Measurements from ENCODE around the gene MAPK8IP3.

The MAPK8IP3 gene

GRCh38 chr16:1767116-1767994, 61.4 kb downstream of the MAPK8IP3 start:
- Histone ChIP-seq H4K20me1 (ENCODE audit: low read depth, low read length) (no peaks in the 10 kb centered on the region), H3K79me2 (ENCODE audit: insufficient read depth, low read length) (peaks cover 6% of the 10 kb centered on the region), H3K9me2 (replicated peaks; ENCODE audit: insufficient read depth, low read length) (no peaks in the 10 kb centered on the region), H3K4me2 (ENCODE audit: low read depth, low read length, poor library complexity, severe bottlenecking) (no peak overlapping the region), H3K4me3 (ENCODE audit: insufficient read depth, low read length, poor library complexity, severe bottlenecking) (no peak overlapping the region), H3F3A (ENCODE audit: insufficient read depth) (peaks cover 13% of the 10 kb centered on the region; the same call in 1 of the 2 replicates), H3K9ac (ENCODE audit: low read length) (no peak overlapping the region), H3K9me3 (ENCODE audit: insufficient read depth, low read length) (no peaks in the 10 kb centered on the region), H3K27me3 (ENCODE audit: low read length) (no peaks in the 10 kb centered on the region), H3K27ac (ENCODE audit: low read depth, low read length) (no peak overlapping the region), H3K36me3 (ENCODE audit: low read length) (no peaks in the 10 kb centered on the region), H2AFZ (ENCODE audit: low read depth, low read length, severe bottlenecking) (no peak overlapping the region)
- no peak for TF ChIP-seq EZH2phosphoT487 (conservative IDR thresholded peaks at IDR 0.05; ENCODE audit: low read length)
- TF ChIP-seq CTCF (IDR thresholded peaks at IDR 0.05; ENCODE audit: insufficient read depth, low read length, poor library complexity, severe bottlenecking), result no peak

DNA sequence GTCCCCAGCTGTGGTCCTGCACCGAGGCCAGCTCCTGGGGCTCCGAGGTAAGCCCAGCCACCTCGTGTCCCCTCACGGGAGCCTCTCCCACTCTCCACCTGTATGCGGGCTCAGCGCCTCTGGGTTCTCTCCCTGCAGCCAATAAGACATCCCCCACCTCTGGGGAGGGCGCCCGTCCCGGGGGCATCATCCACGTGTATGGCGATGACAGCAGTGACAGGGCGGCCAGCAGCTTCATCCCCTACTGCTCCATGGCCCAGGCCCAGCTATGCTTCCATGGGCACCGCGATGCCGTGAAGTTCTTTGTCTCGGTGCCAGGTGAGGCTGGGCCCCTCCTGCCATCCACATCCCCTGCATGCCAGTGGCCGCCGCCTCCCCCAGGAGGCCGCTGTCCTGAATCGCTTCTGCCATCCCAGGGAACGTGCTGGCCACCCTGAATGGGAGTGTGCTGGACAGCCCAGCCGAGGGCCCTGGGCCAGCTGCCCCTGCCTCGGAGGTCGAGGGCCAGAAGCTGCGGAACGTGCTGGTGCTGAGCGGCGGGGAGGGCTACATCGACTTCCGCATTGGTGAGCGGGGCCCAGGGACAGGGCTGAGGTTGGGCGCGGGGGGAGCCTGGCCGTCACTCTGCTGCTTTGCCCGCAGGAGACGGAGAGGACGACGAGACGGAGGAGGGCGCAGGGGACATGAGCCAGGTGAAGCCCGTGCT, 62.2 kb downstream of the MAPK8IP3 start:
- Histone ChIP-seq H3K27ac (ENCODE audit: low read depth, low read length) (no peak overlapping the region), H3K27me3 (ENCODE audit: low read length) (no peaks in the 10 kb centered on the region), H3K9me3 (ENCODE audit: insufficient read depth, low read length) (no peaks in the 10 kb centered on the region), H3K4me3 (ENCODE audit: insufficient read depth, low read length, poor library complexity, severe bottlenecking) (no peak overlapping the region), H3K79me2 (ENCODE audit: insufficient read depth, low read length) (peaks cover 10% of the 10 kb centered on the region), H3F3A (ENCODE audit: insufficient read depth) (peaks cover 16% of the 10 kb centered on the region; the same call in 1 of the 2 replicates), H4K20me1 (ENCODE audit: low read depth, low read length) (no peaks in the 10 kb centered on the region), H2AFZ (ENCODE audit: low read depth, low read length, severe bottlenecking) (no peak overlapping the region), H3K9ac (ENCODE audit: low read length) (no peak overlapping the region), H3K36me3 (ENCODE audit: low read length) (no peaks in the 10 kb centered on the region), H3K9me2 (replicated peaks; ENCODE audit: insufficient read depth, low read length) (no peaks in the 10 kb centered on the region), H3K4me2 (ENCODE audit: low read depth, low read length, poor library complexity, severe bottlenecking) (no peak overlapping the region)
- no peak for TF ChIP-seq CTCF (IDR thresholded peaks at IDR 0.05; ENCODE audit: insufficient read depth, low read length, poor library complexity, severe bottlenecking)
- no peak for TF ChIP-seq EZH2phosphoT487 (conservative IDR thresholded peaks at IDR 0.05; ENCODE audit: low read length)

DNA sequence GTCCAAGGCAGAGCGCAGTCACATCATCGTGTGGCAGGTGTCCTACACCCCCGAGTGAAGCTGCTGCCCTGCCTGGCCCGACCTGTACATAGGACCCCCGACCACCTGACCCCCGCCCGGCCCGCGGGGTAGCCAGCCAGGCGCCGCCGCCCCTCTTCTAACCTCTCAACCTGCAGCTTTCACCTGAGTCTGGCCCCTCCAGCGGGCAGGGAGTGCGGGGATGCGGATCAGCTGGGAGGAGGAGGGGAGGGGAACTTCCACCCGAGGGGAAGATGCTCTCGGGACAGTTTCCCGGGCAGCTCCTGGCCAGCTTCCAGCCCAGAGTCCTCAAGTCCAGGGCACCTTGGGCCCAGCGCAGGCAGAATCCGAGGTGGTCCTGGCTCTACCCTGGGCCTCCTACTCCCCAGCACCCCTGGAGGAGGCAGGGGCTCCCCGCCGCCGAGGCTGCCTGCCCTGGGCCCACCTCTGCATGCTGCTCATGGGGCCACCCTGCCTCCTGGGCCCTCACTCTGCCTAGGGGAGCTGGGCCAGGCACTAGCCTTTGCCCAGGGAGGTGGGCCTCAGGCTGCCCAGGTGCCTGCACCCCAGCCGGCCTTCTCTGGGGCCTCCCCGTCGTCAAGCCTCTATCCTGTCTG, 62.9 kb downstream of the MAPK8IP3 start:
- no peak overlapping the region for H2AFZ ChIP-seq (ENCODE audit: low read depth, low read length, severe bottlenecking)
- H3K9ac ChIP-seq (ENCODE audit: low read length), result no peak overlapping the region
- H3K9me2 ChIP-seq (replicated peaks; ENCODE audit: insufficient read depth, low read length), result no peaks in the 10 kb centered on the region
- no peaks in the 10 kb centered on the region for H3K27me3 ChIP-seq (ENCODE audit: low read length)
- H3K27ac ChIP-seq (ENCODE audit: low read depth, low read length), result no peak overlapping the region
- no peaks in the 10 kb centered on the region for H3K9me3 ChIP-seq (ENCODE audit: insufficient read depth, low read length)
- H3K4me2 ChIP-seq (ENCODE audit: low read depth, low read length, poor library complexity, severe bottlenecking), result no peak overlapping the region
- H3K79me2 ChIP-seq (ENCODE audit: insufficient read depth, low read length), result peaks cover 11% of the 10 kb centered on the region
- H3K4me3 ChIP-seq (ENCODE audit: insufficient read depth, low read length, poor library complexity, severe bottlenecking), result no peak overlapping the region
- TF ChIP-seq EZH2phosphoT487 (conservative IDR thresholded peaks at IDR 0.05; ENCODE audit: low read length), result no peak
- TF ChIP-seq CTCF (IDR thresholded peaks at IDR 0.05; ENCODE audit: insufficient read depth, low read length, poor library complexity, severe bottlenecking), result no peak
- peaks cover 16% of the 10 kb centered on the region; the same call in 1 of the 2 replicates for H3F3A ChIP-seq (ENCODE audit: insufficient read depth)
- H3K36me3 ChIP-seq (ENCODE audit: low read length), result no peaks in the 10 kb centered on the region
- no peaks in the 10 kb centered on the region for H4K20me1 ChIP-seq (ENCODE audit: low read depth, low read length)

All from SU-DHL-6 (cell line).